ENCODE results near the gene PTBP1.
"Not testable (repeated sequence)": the region's sequence is repeated elsewhere in the genome, so short reads cannot be mapped to it uniquely, and the experiment has no call there.

The PTBP1 gene

DNA sequence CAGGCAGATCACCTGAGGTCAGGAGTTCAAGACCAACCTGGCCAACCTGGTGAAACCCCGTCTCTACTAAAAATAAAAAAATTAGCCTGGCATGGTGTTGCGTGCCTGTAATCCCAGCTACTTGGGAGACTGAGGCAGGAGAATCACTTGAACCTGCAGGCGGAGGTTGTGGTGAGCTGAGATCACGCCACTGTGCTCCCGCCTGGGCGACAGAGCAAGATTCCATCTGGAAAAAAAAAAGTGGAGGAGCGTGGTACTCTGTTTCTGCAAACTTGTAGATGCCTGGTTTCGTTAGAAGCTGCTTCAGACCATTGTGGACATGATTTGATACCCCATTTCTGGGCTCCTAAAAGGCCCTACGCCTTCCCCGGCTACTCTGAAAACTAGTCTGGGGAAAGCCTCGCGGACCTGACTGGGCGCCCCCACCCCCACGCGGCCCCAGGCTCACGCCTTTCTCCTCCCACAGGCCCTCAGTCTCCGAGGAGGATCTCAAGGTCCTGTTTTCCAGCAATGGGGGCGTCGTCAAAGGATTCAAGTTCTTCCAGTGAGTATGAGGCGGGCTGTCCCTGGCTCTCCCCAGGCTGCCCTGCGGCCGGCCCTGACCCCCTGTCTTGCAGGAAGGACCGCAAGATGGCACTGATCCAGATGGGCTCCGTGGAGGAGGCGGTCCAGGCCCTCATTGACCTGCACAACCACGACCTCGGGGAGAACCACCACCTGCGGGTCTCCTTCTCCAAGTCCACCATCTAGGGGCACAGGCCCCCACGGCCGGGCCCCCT is 13.0 kb downstream of the PTBP1 start:
- no peak for DNase-seq (ENCODE audit: low read depth)

DNA sequence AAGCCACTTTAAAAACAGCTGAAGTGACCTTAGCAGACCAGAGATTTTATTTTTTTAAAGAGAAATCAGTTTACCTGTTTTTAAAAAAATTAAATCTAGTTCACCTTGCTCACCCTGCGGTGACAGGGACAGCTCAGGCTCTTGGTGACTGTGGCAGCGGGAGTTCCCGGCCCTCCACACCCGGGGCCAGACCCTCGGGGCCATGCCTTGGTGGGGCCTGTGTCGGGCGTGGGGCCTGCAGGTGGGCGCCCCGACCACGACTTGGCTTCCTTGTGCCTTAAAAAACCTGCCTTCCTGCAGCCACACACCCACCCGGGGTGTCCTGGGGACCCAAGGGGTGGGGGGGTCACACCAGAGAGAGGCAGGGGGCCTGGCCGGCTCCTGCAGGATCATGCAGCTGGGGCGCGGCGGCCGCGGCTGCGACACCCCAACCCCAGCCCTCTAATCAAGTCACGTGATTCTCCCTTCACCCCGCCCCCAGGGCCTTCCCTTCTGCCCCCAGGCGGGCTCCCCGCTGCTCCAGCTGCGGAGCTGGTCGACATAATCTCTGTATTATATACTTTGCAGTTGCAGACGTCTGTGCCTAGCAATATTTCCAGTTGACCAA is 13.7 kb downstream of the PTBP1 start:
- no peak for DNase-seq (ENCODE audit: low read depth)

DNA sequence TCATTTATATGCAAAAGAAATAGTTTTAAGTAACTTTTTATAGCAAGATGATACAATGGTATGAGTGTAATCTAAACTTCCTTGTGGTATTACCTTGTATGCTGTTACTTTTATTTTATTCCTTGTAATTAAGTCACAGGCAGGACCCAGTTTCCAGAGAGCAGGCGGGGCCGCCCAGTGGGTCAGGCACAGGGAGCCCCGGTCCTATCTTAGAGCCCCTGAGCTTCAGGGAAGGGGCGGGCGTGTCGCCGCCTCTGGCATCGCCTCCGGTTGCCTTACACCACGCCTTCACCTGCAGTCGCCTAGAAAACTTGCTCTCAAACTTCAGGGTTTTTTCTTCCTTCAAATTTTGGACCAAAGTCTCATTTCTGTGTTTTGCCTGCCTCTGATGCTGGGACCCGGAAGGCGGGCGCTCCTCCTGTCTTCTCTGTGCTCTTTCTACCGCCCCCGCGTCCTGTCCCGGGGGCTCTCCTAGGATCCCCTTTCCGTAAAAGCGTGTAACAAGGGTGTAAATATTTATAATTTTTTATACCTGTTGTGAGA is 14.3 kb downstream of the PTBP1 start:
- no peak for DNase-seq (ENCODE audit: low read depth)

DNA sequence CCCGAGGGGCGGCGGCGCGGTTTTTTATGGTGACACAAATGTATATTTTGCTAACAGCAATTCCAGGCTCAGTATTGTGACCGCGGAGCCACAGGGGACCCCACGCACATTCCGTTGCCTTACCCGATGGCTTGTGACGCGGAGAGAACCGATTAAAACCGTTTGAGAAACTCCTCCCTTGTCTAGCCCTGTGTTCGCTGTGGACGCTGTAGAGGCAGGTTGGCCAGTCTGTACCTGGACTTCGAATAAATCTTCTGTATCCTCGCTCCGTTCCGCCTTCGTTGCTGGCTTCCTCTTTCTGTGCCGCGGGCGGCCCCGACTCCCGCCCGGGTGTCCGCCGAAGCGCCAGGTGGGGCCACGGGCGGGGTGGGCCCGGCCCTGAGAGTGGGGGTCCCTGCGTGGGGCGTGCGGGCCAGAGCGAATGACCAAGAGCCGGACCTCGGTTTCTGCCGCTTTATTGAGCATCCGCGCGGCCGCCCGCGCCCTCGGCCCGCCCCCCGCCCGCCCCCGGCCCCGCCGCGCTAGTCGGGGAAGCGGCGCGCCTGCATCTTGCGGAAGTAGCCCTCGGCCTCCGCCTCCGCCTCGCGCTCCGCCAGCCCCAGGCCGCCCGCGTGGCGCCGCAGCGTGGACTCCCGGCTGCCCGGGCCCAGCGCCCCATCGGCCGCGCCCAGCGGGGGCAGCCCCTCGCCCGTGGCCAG is 14.9 kb downstream of the PTBP1 start:
- no peak for DNase-seq (ENCODE audit: low read depth)

DNA sequence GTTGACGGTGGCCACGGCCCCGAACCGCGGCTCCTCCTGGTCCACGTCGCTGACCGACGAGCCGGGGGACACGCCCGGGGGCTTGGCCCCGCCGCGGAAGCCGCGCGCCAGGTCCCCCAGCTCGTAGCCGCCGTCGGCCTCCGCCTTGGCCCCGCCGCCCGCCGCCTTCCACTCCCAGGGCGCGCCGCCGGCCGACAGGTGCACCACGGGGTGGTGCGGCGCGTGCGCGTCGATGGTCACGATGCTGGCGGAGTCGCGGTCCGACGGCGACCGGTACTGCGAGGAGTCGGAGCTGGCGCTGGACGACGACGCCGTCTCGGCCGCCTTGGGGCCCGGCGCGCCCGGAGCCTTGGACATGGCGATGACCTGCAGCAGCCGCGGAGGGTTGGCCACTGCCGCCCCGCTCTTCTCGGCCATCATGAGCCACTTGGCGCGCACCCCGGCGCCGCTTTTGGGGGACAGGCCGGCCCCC is 15.5 kb downstream of the PTBP1 start:
- DNase-seq (ENCODE audit: low read depth), result no peak

DNA sequence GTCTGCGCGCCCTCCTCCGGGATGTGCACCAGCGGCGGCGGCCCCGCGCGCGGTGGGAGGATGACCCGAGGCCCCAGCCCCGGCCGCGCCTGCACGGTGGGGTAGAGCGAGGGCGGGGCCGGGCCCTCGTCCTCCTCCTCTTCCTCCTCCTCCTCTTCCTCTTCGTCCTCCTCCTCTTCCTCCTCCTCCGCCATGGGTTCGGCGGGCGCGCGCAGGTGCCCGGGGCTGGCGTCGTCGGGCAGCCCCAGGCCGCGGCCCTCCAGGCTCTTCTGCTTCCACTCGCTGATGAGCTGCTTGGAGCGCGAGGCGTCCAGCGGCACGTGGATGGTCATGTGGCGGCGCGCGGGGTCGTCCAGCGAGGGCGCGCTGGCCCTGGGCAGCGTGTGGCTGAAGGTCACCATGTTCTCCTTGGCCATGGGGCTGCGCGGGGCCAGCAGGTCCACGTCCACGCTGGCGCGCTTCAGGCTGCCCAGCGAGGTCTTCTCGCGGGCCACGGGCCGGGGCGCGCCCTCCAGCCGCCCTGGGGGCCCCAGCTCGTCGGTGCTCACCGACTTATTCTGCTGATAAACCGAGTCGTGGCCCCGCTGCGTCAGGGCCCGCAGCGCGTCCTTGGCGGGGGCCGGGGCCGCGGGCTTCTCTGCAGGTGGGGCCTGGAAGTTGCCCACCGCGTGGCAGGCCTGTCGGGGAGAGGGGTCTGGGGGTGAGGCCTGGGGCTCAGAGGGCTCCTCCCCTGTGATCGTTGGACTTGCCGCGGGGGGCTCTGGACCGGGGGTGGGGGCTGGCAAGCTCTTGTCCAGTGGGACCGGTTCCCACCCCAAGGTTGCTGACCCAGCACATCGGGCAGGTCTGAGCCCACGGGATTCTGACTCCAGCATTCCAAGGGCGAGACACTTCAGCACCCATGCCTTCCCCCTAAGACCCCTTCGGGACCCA is 16.2 kb downstream of the PTBP1 start:
- DNase-seq (ENCODE audit: low read depth), result no peak

DNA sequence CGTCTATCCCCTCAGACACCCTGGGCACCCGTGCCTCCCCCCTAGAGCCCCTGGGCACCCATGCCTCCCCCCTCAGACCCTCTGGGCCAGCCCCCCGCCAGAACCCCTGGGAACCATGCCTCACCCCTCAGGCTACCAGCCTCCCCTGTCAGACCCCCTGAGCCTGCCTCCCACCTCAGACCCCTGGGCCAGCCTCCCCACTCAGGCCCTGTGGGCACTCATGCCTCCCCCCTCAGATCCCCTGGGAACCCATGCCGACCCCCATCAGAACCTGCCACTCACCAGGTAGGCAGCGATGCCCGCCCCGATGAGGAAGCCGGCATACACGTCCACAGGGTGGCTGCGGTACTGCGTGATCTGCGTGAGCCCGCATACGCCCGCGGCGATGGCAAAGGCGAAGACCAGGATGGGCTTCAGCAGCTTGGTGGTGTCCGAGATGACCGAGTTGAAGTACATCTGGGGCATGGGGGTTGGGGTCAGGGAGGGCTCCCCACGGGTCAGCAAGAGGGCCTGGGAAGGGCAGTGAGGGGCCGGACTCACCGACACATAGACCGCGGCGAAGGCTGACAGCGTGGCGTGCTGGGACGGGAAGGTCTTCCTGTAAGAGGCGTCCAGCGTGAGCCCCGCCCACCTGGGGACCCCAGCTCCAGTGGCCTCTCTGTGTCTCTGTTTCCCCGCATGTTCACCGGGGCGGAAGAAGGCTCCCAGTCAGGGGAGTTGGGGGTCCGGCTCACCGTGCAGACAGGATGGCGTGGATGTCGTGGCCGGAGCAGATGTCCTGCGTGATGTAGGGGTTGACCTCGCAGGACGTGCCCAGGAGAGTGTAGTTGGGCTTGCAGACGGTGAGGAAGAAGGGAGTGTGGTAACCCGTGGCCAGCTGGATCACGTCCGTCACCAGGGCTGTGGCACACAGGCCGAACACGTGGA is 17.2 kb downstream of the PTBP1 start:
- no peak for DNase-seq (ENCODE audit: low read depth)

DNA sequence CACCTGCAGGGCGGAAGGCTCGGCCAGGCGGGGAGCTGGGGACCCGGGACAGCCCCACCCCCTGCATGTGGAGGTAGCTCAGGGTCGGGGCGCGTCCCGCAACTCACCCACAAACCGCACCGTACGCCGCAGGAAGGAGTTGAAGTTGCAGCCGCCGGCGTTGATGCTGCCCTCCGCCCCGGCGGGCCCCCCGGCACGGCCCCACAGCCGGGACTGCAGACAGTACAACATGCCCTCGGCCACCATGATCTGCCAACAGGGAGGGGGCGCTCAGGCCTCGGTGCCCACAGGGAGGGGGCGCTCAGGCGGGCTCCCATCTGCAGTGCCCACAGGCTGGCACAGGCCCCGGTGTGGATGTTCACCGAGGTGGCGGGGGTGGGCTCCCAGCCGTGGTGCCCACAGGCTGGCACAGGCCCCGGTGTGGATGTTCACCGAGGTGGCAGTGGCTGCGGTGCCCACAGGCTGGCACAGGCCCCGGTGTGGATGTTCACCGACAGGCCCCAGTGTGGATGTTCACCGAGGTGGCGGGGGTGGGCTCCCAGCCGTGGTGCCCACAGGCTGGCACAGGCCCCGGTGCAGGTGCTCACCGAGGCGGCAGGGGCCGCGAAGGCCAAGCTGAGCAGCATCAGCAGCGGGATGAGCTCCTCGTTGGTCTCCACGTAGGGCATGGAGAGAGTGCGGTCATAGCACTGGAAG is 18.0 kb downstream of the PTBP1 start:
- no peak for DNase-seq (ENCODE audit: low read depth)

DNA sequence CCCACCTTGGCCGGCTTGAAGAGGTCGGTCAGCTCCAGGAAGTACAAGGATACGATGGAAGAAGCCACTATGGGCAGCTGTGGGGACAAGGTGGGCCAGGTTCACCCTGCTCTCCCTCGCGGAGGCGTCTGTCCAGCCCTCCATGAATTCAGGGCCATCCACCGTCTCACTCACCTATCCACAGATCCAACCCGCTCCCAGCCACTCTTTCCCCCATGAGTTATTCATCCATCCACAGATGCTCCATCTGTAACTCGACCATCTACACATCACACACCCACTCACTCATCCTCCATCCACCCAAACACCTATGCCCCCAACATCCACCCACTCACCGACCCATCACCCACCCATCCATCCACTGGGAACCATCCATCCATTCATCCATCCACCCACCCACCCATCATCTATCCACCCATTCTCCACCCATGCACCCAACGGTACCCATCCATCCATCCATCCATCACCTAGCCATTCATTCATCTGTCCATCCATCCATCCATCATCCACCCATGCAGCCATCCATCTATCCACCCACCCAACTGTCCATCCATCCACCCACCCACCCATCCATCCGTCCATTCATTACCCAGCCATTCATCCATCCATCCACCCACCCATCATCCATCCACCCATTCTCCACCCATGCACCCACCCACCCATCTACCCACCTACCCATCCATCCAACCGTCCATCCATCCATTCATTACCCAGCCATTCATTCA is 18.7 kb downstream of the PTBP1 start:
- no peak for DNase-seq (ENCODE audit: low read depth)

DNA sequence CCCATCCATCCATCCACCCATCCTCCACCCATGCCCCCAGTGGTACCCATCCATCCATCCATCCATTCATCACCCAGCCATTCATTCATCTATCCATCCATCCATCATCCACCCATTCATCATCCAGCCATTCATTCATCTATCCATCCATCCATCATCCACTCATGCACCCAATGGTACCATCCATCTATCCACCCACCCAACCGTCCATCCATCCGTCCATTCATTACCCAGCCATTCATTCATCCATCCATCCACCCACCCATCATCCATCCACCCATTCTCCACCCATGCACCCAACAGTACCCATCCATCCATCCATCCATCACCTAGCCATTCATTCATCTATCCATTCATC is 19.2 kb downstream of the PTBP1 start:
- DNase-seq (ENCODE audit: low read depth), result no peak

DNA sequence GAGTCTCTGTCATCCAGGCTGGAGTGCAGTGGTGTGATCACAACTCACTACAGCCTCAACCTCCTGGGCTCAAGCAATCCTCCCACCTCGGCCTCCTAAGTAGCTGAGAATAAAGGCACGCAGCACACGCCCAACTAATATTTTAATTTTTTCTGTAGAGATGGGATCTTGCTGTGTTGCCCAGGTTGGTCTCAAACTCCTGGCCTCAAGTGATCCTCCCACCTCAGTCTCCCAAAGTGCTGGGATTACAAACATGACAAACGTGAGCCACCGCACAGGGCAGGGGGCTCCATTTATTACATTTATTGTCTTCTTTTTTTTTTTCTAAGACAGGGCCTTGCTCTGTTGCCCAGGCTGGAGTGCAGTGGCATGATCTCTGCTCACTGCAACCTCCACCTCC is 23.0 kb downstream of the PTBP1 start:
- not testable (repeated sequence) for DNase-seq (ENCODE audit: low read depth)

DNA sequence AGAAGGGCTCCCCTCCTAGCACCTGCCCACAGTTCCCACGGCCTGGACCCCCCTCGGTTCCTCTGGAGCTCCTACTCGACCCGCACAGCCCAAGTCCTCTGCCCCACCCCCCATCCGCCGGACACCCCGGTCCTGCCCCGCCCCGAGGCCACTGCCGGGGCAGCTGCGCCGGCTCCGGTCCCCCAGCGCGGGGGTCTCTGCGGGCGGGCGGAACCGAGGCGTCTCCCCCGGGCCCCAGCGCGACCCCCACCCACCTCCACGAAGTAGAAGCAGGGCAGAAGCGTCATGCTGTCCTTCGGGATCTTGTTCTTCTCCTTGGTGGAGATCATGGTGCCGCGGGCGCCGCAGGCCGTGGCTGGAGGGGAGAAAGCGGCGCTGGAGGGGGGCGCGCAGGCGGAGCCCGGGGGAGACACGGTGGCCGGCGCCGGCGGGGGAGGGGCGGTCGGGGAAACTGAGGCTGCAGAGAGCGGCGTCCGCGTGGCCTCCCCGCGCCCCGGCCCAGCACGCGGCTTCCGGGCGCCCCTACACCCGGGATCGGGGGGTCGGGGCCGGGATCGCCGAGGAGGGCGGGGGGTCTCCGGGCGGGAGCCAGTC is 24.1 kb downstream of the PTBP1 start:
- no peak for DNase-seq (ENCODE audit: low read depth)

DNA sequence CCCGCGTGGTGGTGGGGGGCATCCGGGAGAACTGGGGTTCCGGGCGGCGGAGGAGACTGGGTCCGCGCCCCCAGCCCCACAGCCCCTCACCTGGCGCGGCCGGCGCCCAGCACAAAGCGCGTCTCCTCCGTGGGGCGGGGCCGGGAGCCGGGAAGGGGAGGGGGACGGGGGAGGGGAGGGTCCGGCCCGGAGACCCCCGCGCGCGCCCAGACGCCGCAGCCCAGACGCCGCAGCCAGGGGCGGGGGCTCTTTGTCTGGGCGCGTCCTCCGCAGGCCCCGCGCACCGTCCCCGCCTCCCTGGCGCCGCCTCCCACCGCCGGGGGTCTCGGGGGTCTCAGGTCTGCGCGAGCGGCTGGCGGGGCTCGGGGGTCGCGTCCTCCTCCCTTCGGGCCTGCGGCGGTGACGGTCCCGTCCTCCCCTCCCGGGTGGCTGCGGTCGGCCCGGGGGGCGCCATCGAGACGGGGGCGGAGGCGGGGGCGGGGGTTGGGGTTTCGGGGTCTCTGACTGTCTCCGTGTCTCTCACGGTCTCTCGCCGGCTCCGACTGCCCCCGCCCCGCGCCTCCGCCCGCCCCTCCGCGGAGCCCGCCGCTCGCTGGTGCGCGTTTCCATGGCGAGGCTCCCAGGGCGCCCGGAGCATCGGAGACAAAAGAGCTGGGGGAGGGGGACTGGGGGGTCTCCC is 24.7 kb downstream of the PTBP1 start, which contains the start of gene PLPPR3:
TSS of gene PLPPR3 (minus strand) at position 131 of the 679 bp plus-strand sequence. CDS start 396 bp downstream, outside the sequence.
- no peak for DNase-seq (ENCODE audit: low read depth)

DNA sequence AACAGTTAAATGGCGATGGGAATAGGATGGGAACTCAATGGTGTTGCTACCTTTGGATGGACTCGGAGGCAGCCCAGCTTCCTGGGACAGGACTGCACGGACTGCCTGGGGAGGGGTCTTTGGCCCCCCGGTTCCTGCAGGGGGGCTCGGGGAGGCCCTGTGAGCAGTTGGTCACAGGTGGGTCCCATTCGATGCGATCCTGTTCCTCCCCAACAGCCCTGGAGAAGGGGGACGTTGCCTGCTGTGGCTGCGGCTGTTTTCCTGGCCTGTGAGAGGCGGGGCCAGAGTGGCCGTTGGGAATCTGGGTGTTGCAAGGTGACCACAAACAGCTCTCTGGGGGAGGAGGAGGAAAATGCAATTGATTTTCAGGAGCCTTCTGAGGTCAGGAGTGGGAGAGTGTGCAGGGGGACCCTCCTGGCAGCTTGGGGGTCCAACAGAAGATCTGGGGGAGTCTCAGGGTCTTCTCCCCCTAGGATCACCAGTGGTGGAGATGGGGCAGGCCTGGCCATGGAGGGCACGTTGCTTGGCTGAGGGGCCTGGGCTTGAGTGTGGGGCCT is 26.4 kb downstream of the PTBP1 start:
- DNase-seq (ENCODE audit: low read depth), result no peak

DNA sequence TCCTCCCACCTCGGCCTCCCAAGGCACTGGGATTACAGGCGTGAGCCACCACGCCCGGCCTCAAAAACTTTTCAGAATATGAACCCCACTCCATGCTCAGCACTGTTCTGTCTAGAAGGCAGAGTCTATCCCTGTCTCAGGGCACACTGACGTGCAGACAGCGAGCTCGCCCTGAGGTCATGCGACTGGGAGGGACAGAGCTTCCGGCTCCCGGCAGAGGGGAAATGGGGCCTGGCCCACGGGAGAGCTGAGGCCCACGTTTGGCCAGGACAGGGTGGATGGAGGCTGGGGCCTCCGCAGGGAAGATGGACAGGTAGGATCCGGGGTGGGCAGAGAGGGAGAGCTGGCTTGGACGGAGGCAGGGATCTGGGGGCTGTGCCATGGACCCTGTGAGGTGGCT is 27.6 kb downstream of the PTBP1 start:
- DNase-seq (ENCODE audit: low read depth), result no peak

DNA sequence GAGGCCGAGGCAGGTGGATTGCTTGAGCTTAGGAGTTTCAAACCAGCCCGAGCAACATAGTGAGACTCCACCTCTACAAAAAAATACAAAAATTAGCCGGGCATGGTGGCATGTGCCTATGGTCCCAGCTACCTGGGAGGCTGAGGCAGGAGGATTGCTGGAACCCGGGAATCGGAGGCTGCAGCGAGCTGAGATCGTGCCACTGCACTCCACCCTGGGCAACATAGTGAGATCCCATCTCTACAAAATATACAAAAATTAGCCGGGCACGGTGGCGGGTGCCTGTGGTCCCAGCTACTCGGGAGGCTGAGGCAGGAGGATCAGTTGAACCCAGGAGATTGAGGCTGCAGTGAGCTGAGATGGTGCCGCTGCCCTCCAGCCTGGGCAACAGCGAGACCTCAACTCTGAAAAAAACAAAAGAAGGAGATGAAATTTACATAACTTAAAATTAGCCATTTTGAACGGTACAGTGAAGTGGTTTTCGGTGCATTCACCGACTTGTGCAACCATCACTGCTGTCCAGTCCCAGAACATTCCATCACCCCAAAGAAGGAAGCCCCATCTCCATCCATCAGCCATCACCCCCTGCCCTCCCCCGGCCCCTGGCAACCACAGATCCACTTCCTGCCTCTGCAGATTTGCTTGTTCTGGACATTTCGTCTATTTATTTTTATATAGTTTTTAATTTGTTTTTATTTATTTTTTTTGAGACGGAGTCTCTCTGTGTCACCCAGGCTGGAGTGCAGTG is 28.8 kb downstream of the PTBP1 start:
- DNase-seq (ENCODE audit: low read depth), result no peak

DNA sequence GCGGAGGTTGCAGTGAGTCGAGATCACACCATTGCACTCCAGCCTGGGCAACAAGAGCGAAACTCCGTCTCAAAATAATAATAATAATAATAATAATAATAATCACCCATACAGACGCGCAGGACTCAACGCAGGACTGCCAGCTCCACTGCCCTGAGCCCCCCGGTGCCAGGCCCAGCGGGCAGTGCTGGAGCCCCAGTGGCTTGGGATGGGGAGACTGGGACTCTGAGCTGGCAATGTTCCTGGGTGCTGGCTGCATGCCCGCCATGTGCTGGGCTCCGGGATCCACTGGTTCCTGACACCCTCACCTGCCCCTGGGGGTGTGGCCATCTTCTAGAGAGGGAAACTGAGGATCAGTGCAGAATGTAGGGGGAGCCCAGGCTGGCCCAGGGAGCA is 30.1 kb downstream of the PTBP1 start:
- DNase-seq (ENCODE audit: low read depth), result no peak
